Fibroblast of skin of abdomen (primary cell): ENCODE data around the gene C5.
A peak's percentile ranks its signal among the peaks of the same experiment; 100 is the strongest.

Experiments
- DNase-seq: peaks from one replicate; pipeline ENCODE4 v3.0.0-alpha.2; 2013

Gene C5

GRCh38 chr9:120923620-120924328, 126.3 kb downstream of the C5 start:
- no peak for DNase-seq

GRCh38 chr9:120922404-120923195, 127.5 kb downstream of the C5 start:
- no peak for DNase-seq

DNA sequence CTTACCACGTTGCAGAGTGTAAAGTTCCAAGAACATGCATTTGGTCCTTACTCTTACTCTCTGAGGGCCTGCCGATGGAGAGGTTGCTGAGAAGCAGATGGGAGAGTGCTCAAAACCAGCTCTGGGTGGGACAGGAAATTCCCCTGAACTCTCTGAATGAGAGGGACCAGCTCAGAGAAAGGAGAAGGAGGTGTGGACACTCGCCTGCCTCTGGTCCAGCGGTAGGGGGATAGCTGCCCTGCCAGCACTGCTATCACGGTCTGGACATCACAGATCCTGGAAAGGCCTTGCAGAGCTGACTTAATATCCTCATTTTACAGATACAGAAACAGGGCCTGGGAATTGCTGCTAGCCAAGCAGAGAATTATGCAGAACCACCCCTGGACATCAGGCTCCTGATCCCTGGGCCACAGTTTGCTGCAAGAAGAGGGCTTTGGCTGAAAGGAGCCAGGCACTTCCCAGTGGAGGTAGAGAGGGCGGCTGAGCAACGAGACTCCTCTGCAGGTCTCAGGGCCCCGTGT, 128.4 kb downstream of the C5 start:
- DNase-seq, result no peak

DNA sequence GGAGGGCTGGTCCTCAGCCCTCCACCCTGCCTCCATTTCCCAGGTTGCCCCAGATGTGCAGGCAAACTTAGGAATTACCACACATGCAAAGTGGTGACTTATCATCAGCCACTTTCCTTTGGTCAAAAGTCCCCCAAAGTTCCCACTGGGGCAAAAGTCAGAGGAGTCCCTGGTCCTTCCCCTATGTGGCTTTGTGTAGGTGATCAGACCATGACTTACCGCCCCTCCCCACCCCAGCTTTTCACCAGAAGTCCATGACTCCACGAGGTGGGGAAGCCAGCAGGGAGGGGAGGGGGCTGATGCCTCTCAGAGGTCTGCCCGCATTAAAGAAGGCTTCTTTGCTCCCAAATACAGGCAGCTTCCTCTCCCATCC, 129.3 kb downstream of the C5 start:
- DNase-seq, result no peak

GRCh38 chr9:120919843-120920805, 130.0 kb downstream of the C5 start:
- DNase-seq, result no peak

GRCh38 chr9:120918931-120919842, 130.9 kb downstream of the C5 start:
- no peak for DNase-seq

- no peak for DNase-seq
Measured at GRCh38 chr9:120917929-120918762, 131.9 kb downstream of the C5 start.

- DNase-seq, result no peak
Measured at GRCh38 chr9:120916991-120917880, 132.8 kb downstream of the C5 start.

GRCh38 chr9:120916588-120916987, 133.5 kb downstream of the C5 start:
- DNase-seq, result peak; percentile 55

GRCh38 chr9:120915854-120916470, 134.1 kb downstream of the C5 start:
- DNase-seq, result no peak

GRCh38 chr9:120914953-120915352, 135.1 kb downstream of the C5 start:
- DNase-seq, result no peak

GRCh38 chr9:120914396-120914795, 135.7 kb downstream of the C5 start:
- no peak for DNase-seq

- no peak for DNase-seq
Measured at GRCh38 chr9:120913647-120914264, 136.3 kb downstream of the C5 start.

GRCh38 chr9:120912958-120913646, 137.0 kb downstream of the C5 start:
- no peak for DNase-seq

DNA sequence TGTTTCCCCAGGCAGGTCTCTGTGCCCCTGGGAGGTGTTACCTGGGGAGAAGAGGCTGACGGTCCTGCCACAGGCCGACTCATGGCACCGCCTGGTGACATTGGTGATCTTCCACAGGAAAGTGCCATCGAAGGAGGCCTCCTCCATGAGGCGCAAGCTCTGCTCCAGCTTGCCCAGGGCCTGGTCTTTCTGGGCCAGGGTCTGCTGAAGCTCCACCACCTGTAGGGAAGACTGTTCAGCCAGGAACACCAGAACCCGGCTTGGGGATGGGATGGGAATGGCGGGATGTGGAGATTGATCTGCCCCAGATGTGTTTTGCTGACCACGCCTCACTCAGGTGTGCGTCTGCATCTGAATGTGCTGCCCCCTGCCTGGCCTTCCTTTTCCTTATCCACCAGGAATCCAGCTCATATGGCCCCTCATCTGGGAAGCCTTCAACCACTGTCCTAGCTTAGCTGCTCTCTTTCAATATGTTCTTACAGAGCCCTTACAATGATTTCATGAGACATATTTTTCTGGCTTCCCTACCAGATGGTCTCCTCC, 138.7 kb downstream of the C5 start:
- DNase-seq, result no peak

DNA sequence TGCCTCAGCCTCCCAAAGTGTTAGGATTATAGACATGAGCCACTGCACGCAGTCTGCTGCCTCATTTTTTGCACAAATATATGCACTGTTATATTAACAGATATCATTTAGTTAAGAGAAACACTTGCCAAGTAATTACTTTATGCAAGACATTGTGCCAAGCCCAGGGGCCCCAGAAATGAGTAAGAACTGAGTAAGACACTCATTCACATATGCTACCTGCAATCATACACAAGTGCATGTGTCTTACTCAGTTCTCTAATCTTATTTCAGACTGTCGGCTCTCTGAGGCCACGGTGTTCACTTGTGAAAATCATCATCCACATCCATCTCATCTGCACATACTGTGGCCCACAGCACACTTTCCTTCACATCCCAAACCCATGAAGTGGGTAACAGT, 139.4 kb downstream of the C5 start:
- no peak for DNase-seq

GRCh38 chr9:120909904-120910303, 140.2 kb downstream of the C5 start:
- DNase-seq, result no peak
